ENCODE measurements around the gene LONRF2. TPM values are rescaled to one million over a fixed set of nuclear protein-coding genes. Genes with fewer than 3 reads are reported as not detected.

Gene LONRF2
- total RNA-seq, 6 experiments from 2014 or later, result not detected

DNA sequence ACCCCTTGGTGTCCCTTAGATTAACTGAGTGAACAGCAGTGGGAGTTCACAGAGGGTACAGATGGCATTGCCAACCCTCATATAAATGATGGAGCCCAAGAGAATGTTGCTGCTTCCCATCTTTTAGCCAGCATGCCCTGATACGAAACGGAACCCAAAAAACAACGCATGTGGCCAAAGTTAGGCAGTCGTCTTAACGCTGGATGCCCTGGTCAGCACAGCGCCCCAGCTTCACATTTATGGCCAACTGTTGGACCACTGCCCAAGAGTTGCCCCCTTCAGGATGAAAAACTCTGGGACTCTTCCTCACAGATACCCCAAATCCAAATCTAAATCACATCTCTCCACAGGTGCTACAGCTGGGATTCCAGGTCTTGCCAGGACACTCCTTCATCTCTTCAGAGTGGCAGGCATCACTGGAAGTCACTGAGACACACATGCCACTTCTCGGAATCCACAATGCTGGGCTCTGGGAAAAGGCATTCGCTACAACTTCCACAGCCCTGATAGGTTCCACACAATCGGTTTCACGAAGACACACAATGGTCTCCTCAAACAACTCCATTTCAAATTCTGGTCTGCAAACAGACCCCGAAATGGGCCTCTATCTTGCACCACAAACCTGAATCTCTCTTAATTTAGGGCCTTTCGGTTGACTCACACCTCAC lies 44.6 kb downstream of the LONRF2 start:
- Mint-ChIP-seq H3K9me3 (no peaks in the 10 kb centered on the region), H3K4me3 (no peak overlapping the region), H3K36me3 (ENCODE audit: low read depth) (no peaks in the 10 kb centered on the region), H3K4me1 (ENCODE audit: low read depth) (peaks cover 10% of the 10 kb centered on the region), H3K27ac (no peak overlapping the region), H3K27me3 (ENCODE audit: insufficient read depth) (peaks cover 31% of the 10 kb centered on the region)
- TF ChIP-seq, protein P1, sequence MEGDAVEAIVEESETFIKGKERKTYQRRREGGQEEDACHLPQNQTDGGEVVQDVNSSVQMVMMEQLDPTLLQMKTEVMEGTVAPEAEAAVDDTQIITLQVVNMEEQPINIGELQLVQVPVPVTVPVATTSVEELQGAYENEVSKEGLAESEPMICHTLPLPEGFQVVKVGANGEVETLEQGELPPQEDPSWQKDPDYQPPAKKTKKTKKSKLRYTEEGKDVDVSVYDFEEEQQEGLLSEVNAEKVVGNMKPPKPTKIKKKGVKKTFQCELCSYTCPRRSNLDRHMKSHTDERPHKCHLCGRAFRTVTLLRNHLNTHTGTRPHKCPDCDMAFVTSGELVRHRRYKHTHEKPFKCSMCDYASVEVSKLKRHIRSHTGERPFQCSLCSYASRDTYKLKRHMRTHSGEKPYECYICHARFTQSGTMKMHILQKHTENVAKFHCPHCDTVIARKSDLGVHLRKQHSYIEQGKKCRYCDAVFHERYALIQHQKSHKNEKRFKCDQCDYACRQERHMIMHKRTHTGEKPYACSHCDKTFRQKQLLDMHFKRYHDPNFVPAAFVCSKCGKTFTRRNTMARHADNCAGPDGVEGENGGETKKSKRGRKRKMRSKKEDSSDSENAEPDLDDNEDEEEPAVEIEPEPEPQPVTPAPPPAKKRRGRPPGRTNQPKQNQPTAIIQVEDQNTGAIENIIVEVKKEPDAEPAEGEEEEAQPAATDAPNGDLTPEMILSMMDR (IDR thresholded peaks at IDR 0.05), result no peak
- no peak for DNase-seq

DNA sequence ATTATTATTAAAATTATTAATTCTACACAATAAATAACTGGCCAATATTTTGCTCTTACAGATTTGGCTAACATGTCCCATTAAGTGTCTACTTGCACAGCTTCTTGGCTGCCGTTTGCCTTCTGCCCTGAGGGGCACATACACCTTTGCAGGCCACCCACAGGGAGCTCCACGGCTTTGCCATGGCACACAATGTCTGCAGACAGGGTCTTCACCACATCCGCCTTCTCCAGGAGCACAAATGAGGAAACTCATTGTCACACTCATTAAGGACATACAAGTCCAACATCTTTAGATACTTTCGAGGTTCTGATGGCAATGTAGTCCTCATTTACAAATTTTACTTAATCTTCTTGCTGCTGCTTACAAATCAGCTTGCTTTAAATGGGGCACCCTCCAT lies 45.6 kb downstream of the LONRF2 start:
- Mint-ChIP-seq H3K4me3 (no peak overlapping the region), H3K36me3 (ENCODE audit: low read depth) (no peaks in the 10 kb centered on the region), H3K27me3 (ENCODE audit: insufficient read depth) (peaks cover 25% of the 10 kb centered on the region), H3K9me3 (no peaks in the 10 kb centered on the region), H3K27ac (no peak overlapping the region), H3K4me1 (ENCODE audit: low read depth) (peaks cover 4% of the 10 kb centered on the region)
- no peak for DNase-seq
- TF ChIP-seq, protein P1 (IDR thresholded peaks at IDR 0.05), result no peak

DNA sequence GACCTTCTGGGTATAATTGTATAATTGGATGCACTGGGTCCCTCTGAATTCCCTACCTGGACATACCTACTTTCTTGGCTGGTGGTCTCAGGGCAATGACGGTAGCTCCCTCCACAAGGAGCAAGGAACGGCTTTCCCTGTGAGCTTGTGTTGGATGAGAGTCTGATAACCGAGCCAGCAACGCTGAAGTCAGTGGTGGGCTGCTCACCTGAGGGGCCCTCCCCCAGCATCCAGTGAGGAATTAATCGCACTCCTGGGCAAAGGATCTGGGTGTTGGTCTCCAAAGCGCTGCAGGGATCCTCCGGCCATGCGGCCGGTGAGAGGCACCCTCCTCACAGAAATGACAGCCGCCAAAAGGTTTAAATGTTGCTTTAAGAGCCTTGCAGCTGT lies 47.1 kb downstream of the LONRF2 start:
- Mint-ChIP-seq H3K36me3 (ENCODE audit: low read depth) (no peaks in the 10 kb centered on the region), H3K27ac (no peak overlapping the region), H3K27me3 (ENCODE audit: insufficient read depth) (peaks cover 22% of the 10 kb centered on the region), H3K4me1 (ENCODE audit: low read depth) (no peaks in the 10 kb centered on the region), H3K4me3 (no peak overlapping the region), H3K9me3 (no peaks in the 10 kb centered on the region)
- no peak for DNase-seq
- TF ChIP-seq, protein P1 (IDR thresholded peaks at IDR 0.05), result no peak

- Mint-ChIP-seq H3K4me1 (ENCODE audit: low read depth) (no peaks in the 10 kb centered on the region), H3K4me3 (no peak overlapping the region), H3K36me3 (ENCODE audit: low read depth) (no peaks in the 10 kb centered on the region), H3K27me3 (ENCODE audit: insufficient read depth) (peaks cover 17% of the 10 kb centered on the region), H3K27ac (no peak overlapping the region), H3K9me3 (no peaks in the 10 kb centered on the region)
- TF ChIP-seq, protein P1 (IDR thresholded peaks at IDR 0.05), result no peak
- DNase-seq, result no peak
These were observed 47.6 kb downstream of the LONRF2 start for GRCh38 chr2:100274566-100275199.

- Mint-ChIP-seq H3K27me3 (ENCODE audit: insufficient read depth) (peaks cover 17% of the 10 kb centered on the region), H3K4me3 (no peak overlapping the region), H3K4me1 (ENCODE audit: low read depth) (no peaks in the 10 kb centered on the region), H3K36me3 (ENCODE audit: low read depth) (no peaks in the 10 kb centered on the region), H3K27ac (no peak overlapping the region), H3K9me3 (no peaks in the 10 kb centered on the region)
- DNase-seq, result no peak
- TF ChIP-seq, protein P1 (IDR thresholded peaks at IDR 0.05), result no peak
These were observed 48.2 kb downstream of the LONRF2 start for GRCh38 chr2:100274076-100274475.
